HG03457 (cell line): Measurements from ENCODE around the gene RIMS1.

Source experiments
- ATAC-seq: cut with Tn5 transposase; IDR thresholded peaks from one replicate; pipeline ENCODE4 v1.9.1; 2021; ENCODE audit warnings: moderate number of reproducible peaks; ENCODE audit not compliant: unreplicated experiment

RIMS1 gene

DNA sequence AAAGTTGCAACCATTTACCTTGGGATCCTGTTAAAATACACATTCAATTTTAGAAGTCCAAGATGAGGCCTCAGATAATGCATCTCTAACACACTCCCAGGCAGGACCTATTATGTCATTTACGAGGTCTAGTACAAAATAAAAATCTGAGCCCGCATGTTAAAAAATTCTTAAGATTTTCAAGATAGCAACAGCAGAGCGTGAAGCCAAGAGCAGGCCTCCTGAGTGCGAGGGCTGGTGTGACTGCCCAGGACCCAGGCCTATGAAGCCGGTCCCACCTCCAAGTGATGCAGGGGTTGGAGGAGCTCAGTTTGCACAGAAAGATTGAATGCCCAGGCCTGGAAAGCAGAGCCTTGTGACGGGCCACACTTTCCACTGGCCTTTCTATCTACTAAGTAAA, 524.4 kb downstream of the RIMS1 start:
- ATAC-seq = no peak

DNA sequence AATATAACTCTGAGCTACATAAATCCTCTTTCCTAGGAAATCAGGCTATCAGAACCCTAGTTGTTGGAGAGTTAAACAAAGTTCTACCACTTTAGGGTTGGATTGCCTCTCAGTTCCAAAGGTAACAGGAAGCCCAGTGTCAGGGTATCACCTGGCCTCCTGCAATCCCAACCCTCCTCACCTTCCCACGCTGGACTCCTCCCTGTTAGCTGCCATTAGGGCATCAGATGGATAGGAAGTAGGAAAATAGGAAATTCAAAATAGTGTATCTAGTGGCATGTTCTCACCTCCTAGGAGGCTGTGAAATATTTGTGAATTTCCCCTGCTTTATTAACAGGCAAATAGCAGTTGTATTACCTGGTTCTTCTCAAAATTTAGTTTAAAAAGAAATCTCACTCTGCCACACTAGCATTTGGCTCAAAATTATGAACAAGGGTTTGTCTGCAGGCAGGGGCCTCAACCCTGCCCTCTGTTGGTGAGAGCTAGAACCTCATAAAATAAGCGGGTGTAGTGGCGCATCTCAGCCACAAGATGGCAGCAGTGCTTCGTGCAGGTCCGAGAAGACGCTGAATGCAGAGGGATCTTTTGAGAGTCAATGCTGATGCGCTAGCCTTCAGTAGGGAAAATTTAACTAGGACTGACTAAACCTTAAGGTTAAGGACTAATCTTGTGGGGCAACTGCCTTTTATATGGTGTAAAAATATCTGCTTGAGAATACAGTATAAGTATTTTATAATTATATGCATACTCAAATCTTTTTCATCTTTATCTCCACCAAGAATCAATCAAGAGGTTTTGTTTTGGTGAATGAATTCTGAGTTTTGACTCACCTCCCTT, 525.7 kb downstream of the RIMS1 start:
- peak; percentile 62 for ATAC-seq

DNA sequence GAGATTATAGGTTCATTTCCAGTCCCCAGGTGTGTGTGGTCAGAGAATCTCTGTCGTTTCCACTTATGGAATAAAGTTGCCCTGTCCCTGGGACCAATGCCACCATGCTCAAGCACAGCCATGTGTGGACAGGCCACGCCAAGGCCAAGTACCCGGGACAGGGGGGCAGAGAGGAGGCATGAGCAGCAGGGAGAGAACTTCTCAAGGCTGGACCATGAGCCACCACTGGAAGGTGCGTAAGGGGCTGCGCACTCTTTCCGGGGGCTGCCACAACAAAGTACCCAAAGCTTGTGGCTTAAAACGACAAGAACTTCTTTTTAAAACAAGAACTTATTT, 526.3 kb downstream of the RIMS1 start:
- ATAC-seq = no peak

DNA sequence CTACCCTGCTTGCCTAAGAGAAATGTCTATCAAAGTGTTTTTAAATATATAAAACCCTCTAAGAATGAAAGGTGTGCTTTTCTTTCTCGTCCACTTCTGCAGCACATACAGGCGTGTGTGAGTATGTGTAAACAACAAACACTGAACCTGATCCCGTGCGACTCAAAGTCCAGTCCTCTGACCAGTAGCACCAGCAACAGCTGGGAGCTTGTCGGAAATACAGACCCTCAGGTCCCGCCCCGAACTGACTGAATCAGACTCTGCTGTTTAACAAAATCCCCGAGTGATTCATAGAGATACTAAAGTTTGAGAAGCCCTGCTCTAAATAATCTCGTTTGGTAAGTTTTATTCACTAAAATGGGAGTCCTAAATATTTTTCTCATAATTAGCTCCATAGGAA, 527.5 kb downstream of the RIMS1 start:
- ATAC-seq = no peak

DNA sequence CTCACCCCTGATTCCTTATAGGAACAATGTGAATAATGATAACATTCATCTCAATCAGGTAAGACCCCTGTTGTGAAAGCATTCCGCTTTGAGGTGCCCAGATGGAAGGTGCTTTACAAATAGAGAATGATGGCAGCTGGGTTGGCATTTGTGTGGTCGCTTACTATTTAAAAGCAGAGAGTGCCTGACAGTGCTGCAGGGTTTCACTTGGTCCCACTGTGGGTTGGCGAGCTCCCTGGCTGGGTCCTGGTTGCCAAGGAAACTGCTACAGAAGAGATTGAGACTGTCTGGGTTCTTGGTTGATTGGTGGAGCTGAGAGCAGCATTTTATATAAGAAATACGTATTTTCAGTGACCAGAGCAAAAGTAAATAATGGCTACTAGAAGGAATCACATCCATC, 528.3 kb downstream of the RIMS1 start:
- no peak for ATAC-seq

DNA sequence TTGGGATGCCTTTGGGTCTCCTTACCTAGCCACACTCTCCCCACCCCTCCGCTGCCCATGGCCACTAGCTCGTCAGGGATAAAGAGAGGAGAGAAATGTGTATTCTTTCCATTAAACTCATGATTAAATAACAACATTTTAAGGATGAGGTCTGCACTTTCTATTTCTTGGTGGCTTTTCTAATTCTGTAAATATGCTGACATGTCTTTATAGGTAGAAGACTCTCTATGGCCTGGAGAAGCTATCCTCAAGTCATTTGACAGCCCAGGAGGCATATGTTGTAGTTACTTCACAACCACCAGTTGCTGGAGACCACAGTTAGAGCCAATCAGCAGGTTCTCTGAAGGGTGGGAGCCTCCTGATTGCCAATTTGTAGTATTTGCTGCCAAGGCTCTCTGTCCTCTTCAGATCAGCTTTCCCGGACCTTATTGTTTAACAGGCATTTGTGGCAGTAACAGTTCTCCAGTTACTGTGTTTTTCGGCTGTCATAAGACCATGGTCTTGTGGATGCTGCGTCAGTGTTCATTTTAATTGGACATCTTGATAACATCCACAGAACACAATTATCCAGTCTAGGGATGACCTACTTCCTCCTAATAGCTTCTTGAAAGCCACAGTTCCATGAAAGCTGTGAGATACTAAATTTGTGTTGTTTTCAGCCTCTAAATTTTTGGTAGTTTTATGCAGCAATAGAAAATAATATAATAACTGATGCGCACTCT, 530.6 kb downstream of the RIMS1 start:
- no peak for ATAC-seq

DNA sequence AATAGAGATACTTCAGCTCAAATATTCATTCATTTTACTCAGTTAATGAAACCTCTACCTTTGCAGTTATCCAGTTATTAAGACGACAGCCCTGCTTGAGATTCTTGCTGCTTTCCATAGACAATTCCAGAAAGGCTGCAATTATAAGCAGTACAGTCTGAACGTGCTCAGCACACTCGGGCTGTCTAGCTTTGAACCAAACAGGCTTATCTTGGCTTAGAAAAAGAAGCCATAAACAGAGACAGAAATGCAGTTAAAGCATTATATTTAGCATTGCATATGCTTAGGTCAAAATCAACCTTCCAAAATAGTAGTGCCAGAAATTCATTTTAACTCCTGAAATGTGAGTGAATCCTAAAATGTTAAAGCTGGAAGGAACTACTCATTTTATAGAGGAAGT, 531.4 kb downstream of the RIMS1 start:
- no peak for ATAC-seq

DNA sequence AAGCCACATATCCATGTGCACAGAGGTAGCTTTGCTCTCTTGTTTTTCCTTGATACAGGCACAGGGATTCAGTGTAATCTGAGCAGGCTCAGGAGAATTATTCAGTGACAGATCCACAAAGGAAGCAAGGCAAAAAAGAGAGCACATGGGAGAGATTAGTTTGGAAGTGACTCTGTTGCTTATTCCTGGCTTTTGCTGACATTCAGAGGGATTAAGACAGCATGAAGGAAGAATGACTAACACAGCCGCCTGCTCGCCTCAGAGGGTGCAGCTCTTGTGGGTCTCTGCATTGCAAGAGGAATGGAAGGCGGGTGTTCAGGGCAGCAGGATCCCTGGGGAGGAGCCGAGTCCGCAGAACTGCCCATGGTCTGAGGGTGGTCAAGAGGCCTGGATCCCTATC, 532.1 kb downstream of the RIMS1 start:
- ATAC-seq = no peak

DNA sequence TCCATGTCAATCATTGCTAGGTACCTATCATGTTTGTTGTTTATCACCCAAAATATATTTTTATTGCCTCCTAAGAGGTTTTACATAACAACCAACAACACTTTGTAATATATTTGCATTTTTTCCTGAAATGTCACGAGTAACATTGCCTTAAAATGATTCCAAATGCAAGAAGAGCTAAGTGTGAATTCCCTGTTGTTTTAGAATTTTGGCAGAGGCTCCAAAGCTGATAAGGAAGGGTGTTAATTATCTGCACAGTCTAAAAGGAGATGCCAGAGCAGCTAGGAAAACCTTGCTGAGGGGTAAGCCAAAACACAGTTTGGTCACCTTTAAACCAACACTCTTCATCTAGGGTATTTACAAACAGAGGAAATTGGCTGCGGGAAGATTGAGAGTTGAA, 533.6 kb downstream of the RIMS1 start:
- no peak for ATAC-seq

DNA sequence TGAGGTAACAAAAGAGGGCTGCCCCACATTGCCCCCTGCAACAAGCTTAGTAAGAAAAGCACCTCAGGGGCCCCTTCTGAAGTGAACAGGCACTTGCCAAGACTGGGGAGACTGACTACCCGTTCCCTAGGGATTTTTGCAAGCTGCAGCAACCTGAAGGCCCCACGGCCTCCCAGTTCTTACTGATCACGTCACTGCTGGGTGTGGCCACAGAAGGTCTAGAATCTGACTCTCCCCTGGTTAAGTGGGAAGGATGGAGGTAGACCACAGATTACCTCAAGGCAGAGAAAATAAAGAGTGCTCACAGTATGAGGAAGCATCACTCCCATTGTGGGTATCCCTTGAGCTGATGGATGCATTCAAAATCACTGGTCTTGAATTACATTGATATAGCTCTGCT, 534.1 kb downstream of the RIMS1 start:
- ATAC-seq = no peak

DNA sequence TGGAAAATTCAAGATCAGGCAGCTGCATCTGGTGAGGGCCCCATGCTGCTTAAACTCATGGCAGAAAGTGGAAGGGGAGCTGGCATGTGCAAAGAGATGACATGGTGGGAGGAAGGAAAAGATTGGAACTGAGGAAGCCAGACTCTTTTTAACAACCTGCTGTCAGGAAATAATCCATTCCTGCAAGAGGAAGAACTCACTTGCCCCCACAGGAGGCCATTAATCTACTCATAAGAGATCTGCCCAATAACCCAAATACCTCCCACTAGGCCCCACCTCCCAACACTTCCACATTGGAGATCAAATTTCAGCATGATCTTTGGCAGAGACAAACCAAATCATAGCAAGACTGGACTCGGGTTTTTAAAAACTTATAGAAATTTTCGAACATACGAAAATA, 535.0 kb downstream of the RIMS1 start:
- no peak for ATAC-seq

DNA sequence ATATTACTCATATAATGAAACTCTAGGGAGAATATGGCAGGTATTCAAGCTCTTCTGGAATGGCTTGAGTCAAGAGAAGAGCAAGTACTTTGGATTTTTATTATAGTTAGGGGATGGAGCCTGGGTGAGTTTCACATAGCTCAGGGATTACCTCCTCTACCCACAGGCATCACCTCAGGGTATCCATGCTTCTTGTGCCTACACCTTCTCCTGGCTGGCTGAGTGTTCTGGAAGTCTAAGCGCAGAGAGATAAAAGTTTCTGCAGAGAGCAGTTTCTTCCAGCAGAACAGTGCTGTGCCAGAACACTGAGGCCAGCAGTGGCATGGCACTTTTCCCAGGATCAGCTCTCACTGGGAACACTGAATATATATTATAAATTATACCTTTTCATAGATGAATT, 535.8 kb downstream of the RIMS1 start:
- no peak for ATAC-seq

DNA sequence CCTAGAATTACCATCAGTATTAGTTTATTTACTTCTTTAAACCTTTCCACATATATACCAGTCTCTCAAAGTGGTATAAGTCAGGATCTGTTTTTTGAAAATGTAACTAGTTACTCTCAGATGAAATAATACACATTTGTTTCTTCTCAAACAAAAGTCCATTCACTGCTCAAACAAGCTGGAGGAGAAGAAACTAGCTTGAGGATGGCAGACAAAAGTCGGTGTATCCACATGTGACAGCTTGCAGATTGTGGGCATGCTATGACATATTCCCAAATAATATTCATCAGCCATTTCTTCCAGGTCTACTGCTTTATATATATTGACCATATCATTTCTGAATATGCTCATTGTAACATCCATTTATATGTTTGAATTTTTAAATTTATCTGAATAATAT, 538.1 kb downstream of the RIMS1 start:
- ATAC-seq = no peak

DNA sequence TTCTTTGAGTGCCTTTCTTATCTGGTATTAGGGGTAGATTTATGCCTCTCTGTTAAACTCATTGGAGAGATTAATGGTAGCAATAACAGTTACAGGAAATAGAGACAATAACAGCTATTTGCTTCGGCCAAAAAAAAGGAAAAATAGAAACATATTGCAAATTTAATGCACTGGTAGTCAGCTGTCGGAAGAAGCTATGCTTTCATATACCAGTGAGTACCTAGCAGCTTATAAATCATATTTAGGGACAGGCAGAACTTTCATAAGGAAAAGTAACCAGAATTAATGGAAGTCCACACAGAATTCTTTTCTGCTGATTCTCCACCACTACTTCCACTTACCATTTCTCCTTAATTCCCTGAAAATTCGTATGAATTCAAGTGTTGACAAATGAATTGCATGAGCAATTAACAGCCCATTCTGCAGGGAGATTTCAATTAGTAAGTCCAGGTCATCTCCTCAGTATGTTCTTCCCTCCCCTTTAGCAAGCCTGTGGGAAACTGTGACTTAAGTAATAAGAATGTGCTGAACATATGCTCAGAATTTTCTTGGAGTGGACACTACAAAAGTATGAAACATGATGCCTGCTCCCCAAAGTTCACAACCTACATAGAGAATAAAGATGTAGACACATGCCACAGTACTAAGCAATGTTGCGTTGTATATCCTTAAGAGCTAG, 538.8 kb downstream of the RIMS1 start:
- ATAC-seq = no peak

DNA sequence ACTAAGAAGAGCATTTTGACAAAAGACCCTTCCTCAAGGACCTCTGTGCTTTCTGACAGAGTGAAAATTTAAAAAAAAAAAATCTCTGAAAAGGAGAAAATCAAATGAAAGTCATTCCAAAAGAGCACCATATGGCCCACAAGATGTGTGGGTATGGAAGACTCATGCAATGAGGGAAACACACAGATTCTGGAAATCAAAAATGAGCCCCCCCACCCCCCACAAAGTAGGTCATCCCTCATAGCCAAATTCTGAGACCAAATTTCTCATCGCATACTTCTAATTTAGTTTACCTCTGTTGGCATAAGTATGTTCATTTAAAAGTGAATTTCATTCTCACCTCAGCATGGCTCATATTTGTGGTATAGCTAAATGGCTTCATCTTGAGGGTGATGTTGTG, 554.3 kb downstream of the RIMS1 start:
- ATAC-seq = no peak

DNA sequence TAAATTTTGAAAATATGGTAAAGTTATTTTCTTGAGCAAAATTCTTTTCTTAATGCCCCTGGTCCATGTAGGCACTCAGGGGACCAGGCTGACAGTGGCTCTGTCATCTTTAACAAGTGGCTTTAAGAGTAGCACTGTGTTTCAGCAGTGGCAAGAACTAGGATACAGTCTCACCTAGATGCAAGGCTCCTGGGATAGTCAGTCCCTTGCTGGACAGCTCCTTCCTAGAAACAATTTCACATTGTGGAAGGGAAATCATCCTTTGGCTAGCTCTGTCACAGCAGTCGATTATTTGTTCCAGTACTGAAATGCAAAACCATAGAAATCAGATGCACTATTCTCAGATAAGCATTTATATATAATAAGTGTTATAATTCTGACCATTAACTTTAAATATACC, 560.1 kb downstream of the RIMS1 start:
- no peak for ATAC-seq
